HG03571 (cell line): ENCODE data around the gene PDZK1IP1.

Source experiments
- ATAC-seq: cut with Tn5 transposase; IDR thresholded peaks from one replicate; pipeline ENCODE4 v1.9.1; 2021; ENCODE audit not compliant: unreplicated experiment

The PDZK1IP1 gene, protein sequence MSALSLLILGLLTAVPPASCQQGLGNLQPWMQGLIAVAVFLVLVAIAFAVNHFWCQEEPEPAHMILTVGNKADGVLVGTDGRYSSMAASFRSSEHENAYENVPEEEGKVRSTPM

DNA sequence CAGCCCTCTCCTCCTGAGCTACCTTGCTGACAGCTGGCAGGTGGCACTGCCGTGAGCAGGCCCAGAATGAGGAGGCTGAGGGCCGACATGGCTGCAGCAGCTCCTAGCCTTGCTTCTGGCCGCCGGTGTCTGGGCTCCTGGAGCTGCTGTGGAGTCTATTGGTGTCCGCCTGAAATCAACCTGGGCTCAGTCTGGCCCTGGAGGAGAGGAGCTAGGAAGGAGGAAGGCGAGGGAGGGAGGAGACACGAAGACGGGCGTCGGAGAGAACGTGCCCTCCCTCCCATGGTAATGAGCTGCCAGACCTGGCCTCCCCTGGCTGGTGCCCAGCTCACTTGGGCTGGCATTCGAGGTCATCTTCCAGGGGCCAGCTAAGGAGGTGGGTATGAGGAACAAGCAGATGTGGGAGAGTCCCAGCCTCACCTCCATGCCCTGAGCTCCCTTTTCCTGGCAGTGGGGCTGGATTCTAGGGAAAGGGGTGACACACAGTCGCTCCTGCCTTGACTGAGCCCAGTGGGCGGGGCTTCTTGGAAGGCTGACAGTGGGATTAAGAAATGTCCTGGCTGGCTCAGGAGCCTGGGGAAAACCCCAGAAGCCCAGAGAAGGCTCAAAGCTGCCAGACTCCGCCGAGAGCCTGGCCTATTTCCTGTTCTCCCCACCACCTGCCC is at the start of gene PDZK1IP1:
Gene PDZK1IP1 (minus strand): TSS at position 193 of the 665 bp plus-strand sequence. CDS start 104 bp downstream, at position 89.
- ATAC-seq: no peak

DNA sequence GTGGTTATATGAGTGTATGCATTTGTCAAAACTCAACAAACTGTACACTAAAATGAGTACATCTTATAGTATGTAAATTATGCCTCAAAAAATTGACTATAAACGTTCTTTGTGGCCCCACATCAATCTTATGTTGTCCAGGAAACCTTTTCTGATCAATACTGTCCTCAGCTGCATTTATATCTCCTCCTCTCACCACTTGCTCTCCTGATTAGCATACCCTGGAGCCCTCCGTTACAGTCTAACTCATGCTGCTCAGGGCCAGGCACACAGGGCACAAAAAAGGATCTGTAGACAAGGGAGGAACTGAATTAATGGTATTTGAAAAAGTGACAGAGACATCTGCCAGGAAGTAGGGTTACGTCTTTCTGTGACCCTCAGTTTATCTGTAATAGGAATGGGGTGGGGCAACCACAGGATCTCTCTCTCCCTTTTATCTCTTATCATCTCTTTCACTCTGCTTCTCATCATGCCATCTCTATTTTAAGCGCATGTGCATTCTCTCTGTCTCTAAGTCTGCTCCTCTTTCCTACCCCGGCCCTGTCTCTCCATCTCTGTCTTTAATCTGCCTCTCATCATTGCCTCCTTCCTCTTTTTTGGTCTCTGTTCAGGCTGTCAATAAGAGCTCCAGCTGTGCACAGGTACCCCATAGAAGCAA is 49.2 kb upstream of the PDZK1IP1 start:
- ATAC-seq: no peak

DNA sequence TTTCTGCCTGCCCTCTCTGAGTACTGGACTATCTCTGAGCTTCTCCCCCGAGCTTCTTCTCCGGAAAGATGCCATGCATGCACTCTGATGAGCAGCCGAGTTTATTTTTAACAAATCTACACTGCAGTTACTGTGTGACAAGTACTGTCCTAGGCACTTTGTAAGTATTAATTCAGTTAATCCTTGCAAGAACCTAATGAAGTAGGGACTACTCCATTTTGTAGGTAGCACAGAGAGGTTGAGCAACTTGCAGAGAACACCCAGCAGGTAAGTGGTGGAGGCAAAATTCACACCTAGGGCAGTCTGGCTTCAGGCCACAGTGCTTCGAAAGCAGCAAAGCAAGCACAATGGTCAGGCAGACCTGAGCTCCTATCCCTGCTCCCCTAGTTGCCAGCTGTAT is 46.0 kb upstream of the PDZK1IP1 start:
- no peak for ATAC-seq

DNA sequence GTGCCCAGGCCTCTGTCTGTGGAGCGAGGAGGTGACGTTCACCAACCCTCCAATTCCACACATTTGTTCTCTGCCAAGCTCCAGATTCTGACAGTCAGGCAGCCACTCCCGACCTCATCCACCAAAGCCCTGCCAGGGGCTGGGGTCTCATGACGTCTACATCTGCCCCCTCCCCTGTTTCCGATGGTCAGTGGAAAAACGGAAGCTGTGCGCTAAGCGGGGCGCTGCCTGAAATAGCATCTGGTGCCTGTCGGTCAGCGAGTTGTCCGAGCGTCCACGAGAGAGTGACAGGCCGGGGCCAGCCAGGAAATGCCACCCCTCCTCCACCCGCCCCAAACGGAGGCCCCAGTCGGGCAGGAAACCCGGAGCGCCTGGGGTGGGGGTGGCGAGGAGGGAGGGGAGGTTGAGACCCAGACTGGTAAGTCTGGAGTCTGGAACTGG is 45.4 kb upstream of the PDZK1IP1 start:
- no peak for ATAC-seq

DNA sequence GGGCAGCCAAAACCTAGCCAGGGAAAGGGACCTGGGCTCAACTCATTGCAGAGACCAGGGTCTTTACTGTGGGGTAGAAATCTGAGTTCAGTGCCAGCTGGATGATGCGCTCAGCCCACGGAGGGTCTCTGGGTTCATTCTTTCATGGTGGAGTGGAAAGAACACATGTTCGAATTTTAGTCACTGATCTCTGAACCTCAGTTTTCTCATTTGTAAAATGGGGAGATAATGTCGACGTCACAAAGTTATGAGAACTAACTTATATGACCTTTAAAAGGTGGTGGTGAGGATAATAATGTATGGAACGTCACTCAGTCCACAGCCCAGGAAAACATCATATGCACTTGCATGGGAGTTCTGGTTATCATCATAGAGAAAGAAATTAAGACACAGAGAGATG is 43.4 kb upstream of the PDZK1IP1 start:
- no peak for ATAC-seq

DNA sequence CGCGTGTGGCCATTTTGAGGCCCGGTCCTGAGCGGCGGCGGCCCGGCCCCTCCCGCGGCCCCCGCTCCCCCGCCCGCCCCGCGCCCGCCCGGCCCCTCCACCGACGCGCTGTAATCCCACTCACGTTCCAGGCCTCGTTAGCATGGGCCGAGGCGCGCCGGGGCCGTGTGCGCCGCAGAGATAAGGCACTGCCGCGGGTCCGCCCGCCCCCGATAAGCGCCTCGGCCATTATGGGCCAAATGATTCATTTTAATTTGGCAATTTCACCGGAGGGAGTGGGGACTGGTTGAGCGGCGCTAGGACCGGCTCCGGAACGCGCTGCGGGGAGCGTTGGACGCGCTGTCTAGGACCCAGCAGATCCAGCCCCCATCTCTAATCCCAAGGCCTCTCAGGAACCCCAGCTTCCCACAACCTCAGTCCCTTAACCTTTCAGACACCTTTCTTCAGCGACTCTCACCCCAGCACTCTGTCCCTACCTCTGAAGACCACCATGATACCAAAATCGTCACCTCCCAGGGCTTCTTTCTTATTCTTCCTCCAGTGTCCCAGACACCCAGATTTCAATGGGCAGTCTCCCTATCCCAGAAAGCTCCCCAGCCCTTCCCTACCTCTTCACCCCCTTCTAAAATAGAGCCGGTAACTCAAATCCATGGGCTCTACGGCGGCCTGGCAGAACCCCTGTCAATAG is 42.5 kb upstream of the PDZK1IP1 start, which contains the start of gene TAL1:
Gene TAL1 (minus strand): TSS at position 39 of the 688 bp plus-strand sequence. CDS start 6,337 bp downstream, outside the sequence.
- ATAC-seq: no peak

DNA sequence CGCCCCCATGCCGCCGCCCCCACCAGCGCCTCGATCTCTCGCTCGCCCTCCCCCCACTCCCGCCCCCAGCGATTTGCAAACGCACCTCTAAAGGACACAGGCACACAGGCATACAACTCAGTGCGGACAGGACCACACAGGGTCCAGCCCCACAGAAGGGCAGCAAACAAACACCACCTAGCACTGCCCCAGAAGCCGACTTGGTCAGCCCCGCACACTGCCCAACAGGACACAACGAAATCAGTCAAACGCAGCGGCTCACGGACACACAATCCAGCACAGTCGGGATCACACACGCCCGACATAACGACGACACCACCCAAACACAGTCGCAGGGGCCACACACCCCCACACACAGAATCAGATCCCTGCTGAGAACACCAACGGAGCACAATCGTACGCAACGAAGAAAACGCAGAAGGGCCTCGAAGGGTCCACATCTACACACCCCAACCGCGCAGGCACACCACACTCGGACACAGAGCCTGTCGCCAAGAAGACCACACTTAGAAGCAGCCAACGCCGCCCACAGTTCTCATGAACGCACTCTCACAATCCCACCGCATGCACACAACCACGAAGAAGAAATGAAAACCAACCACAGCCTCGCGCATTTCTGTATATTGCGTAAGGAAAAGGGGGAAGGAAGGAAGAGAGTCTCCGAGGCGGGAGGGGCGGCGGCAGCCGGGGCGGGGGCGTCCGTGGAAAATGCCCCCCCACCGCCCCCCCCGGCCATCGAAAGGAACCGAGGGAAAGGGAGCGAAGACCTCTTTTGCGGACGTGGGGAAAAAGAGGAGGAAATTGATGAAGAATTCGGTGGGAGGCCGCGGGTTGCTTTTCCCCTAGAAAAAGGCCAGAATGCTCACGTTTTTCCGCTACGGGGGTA is 41.7 kb upstream of the PDZK1IP1 start:
- ATAC-seq: no peak

DNA sequence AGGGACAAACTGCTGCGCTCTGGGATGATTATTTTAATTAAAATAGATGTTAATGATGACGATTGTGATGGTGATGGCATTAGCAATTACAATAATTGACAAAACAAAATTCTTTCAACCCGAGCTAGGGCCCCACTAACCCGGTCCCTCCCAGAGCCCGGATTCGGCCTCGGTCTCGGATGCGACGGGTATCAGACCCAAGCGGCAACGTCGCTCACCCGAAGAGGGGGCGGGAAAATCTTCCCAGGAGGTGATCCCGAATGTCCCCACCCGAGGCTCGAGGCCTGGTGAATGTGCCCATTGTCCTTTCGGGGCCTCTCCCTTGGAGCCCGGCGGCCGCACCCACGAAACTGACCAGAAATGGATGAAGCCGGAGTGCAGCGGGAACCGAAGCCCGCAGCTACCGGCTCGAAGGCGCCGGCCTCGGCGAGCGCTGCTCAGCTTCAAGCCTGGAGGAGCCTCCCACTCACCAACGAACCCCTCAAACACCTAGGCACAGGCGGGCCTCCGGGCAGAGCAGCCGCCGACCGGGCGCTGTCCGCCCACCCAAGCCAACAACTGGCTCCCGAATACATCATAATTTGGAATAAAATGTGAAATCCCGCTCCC is 41.0 kb upstream of the PDZK1IP1 start:
- no peak for ATAC-seq

DNA sequence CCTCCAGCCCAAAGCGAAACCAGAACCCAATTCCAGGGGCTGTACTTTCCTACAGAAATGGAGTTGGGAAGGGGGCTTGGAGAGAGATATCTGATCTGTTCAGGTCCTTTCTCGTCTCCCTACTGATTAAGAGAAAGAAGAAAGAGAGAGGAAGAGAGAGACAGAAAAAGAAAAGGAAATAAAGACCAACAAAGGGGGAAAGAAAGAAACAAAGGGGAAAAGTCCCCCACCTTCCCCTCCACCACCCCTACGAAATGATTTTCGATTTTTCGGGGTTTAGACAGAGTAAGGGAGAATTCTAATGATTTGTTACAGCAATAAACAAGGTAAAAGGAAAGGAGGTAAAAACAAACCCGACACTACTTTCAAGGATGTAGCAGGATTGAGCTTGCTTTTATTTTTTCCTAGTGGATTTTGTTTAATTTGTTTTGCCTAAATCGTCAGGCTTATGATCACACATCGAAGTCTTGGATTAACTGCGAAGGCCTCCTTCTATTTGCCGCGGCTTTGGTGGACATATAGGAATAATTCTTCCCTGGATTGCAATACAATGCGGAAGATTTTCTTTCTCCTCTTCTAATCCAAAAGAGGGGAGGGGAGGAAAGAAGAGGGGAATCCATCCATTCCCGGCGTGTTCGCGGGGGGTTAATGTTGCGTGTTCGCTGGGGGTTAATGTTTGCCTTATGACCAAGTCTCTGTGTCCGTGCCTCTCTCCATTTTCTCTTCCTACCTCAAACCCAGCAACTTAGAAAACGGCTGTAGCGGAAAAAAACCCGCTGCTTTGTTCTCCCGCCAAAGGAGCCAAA is 40.3 kb upstream of the PDZK1IP1 start:
- ATAC-seq: no peak

DNA sequence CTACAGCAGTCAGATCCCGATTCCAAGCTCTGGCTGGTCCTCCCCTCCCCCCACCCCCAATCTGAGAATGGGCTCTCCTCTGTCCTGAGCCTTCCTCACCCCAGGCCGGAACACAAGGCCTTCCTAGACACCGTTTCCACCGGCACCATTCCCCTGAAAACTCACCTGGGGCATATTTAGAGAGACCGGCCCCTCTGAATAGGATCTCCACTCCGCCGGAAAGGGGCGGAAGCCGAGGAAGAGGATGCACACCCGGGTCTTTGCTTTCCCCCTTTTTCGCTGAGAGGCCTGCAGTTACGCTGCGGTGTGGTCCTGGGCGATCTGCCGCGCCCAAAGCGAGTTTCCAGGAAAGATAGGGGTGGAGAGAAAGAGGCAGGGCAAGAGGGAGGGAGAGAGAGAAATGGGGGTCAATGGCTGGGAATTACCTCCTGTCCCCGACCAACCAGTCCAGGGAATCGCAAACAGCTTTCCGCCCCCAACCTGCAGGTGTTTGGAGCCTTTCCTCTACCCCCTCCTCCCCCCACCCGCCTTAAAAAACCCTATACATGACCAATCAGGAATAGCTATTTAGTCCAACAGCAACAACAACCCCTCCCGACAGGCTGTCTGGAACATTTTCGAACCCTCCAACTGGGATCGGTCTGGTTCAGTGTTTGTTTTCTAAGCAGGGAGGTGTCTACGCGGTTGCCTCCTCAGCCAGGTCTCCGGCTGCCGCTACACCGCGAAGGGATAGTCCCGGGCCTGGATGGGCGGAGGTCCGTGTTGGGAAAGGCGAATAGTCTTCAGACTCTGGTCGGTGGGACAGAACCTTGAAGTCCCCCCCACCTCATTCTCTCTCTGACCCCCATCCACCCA is 39.4 kb upstream of the PDZK1IP1 start:
- ATAC-seq: no peak

DNA sequence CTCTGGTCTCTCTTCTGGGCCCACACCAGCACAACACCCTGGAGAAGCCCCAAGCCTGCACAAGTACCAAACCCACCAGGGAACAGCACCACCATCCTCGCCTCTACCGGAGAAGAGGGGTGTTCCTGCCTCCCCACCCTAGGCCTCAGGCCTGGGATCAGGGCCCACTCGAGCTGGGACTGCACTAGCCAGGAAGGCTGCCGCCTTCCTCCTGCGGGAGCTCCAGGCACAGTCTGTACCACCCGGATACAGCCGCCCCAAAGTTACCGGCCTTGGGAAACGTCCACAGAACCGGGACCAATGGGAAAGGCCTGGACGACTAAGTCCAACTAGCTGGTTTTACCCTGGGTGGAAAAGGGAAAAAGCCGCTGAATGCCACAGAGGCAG is 38.8 kb upstream of the PDZK1IP1 start:
- no peak for ATAC-seq

DNA sequence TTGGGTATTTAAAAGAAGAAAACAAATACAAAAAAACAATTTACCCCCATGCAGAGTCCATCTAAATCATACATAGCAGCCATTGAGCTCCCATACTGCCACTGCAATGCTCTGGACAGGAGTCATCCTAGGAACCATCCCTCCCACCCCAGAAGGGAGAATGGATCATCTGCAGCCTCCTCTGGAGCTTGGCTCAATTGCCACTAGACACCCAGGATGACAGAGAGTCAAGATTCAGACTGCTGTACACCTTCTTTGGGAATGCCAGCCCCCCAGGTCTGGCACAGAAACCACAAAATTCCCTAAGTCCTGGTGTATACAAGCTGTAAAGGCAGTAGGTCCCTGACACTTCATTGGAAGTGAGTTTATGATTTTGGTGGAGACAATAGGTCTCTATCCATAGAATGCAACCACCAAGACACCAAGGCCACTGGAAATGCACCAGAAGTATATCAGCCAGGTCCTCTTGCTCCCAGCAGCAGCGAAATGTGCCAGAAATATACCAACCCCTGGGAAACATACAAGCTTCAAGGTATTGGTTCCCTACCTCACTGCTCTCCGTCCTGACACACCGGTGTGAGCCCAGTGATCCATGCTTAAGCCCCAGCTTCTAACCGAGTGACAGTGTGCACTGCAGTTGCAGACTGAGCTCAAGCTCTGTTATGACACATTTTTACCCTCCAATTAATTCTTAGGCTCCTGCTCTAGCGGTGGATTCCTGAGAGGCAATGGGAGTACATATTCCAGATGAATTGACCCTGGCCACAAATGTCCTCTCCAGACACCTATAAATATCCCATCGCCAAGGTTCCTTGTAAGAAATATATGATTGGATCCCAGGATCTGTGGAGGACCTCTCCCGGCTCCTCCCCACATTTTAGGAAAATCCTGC is 37.8 kb upstream of the PDZK1IP1 start:
- ATAC-seq: no peak

DNA sequence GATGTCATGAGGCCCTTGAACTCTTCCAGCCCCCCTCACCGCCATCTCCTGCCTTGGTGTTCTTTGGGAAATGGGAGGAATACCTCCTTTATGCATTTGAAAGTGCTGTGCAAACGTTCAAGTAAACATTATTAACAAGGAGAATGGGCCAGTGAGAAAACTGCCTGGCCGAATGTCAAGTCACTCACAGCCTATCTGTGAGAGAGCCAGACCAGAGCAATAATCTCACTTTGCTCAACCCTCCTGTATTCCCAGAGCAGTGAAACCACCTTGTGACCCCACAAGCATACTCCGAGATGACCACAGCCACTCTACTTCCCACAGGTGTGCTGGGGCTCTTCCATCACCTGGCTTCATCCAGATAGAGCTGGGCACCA is 37.0 kb upstream of the PDZK1IP1 start:
- no peak for ATAC-seq

DNA sequence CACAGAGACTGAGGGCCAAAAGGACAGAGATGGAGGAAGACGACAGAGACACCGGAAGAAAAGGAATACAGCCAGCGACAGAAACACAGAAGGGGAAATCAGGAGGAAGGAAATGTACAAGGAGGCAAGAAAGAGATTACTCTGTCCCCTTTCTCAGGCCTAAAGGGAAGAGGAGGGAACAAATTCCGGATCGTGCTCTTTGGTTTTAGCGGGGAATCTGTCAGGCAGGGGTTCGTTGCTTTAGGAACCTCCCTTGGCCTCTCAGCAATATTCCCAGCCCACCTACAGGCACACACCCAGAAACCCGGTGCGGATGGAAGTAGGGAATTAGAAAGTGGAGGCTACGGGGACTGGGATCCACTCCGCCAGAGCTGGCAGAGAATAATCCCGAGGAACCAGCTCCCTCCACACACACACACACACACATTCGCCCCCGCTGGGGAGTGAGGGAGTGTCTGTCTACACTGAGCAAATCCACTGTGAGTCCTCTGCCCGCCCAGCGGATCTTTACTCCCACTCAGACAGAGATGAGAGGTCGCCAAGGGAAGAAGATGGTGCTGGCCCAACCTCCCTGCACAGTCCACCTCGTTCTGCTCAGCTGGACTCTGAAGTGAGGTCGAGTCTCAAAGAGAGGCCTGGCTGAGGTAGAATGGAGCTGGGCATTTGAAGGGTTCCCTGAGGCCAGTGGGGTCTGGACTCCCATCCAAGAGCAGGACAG is 36.4 kb upstream of the PDZK1IP1 start:
- ATAC-seq: no peak

DNA sequence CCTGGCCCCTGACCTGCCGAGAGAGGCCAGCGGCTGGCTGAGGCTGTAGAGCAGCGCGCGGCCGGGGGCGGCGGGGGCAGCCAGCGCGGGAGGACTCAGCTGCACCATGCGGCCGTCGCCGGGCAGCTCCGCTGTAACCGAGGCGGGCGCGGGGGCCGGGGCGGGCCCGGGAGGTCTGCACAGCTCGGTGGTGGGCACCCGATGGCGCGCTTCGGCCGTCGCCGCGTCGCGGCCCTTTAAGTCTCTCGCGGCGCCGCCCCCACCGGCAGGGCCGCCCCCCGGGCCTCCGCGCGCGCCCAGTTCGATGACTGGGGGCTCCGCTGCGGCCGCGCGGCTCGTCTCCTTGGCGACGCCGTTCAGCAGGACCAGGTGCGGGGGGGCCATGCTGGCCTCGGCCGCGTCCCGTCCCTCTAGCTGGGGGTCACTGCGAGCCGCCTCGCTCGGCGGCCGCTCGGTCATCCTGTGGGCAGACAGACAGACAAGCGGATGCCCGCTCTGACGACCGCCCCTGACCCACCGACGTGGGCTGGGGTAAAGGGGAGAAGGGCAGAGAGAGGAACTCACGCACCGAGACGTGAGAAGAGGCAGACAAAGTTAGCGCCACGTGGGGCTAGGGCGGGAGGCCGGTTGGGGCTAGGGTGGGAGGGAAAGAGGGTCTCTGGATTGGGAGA is 35.7 kb upstream of the PDZK1IP1 start:
- ATAC-seq: no peak

DNA sequence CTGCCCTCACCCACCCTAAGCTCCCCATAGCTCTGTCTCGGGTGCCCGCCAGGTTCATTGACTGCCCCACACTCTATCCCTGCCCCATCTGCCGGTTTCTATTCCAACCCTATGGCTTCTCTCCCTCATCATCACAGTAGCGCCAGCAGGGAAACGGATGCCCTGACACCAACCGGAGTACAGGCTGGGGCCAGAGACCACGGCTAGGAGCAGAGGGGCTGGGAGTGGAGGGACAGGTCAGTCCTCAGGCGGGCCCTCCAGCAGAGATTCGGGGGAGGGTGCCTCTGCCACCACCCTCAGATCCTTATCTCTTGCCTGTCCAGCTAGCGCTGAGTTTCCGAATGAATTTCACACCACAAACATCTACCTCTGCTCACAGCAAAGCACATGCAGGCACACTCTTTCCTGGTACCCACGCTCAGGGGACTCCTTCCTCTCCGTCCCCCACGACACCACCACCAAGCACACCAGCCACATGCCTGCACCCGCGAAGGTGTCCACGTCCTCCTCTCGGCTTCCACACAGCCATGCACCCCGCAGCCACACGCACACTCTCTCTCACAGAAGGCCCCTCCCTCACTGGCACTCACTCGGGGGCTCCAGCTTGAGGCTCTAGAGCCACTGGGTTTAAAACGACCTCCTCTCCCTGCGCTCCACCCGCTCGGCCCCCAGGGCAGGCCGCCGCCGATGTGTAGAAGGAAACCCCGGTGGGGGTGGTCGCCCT is 35.0 kb upstream of the PDZK1IP1 start:
- no peak for ATAC-seq
